Heart left ventricle (tissue), 13 donors: ENCODE results near the gene PACSIN1.

Experiments
- CTCF ChIP-seq, 12 donors: fragments of 200-600 bp; sonication (generic) in 4 of 12; IDR thresholded peaks; one replicate each; pipeline versions ENCODE4 v1.5.0 to v1.8.0; 2018 to 2022; ENCODE audit warnings: antibody characterized with exemption in 12 of 12, mild to moderate bottlenecking in 5 of 12
- POLR2A ChIP-seq, 2 donors: fragments of 450-650 bp; IDR thresholded peaks; one replicate each; pipeline ENCODE4 v1.6.1; 2017; ENCODE audit warnings: antibody characterized with exemption in 2 of 2, mild to moderate bottlenecking in 2 of 2, moderate library complexity in 2 of 2
- donor health status: ischemic (EF 13 %, LVEDD 7.1; RV severe dilation, severe dysfunction).
- donor health status: DM: no; HTN: yes; CAD: no.
- donor health status: DM: no; HTN: no; CAD: no.
- donor health status: ischemic (EF 25% LVEDD 6.9; RV normal size, moderate dysfunction).
- donor health status: ischemic (EF 25% LVEDD 5.7; RV mildly dilated, moderate dysfunction).
- donor health status: ischemic (EF 35%, LVEDD 5.7; RV mildly dilated, moderate dysfunction).
- donor health status: nonischemic (EF 11% LVEDD 7.7; RV severe dilation, severe dysfunction).
- donor health status: DM: yes; HTN: yes; CAD: no.
- donor health status: PGD.
- donor health status: ischemic (EF 29% LVEDD 5.4; RV normal size, mild dysfunction).
- donor health status: nonischemic (EF 23%, LVEDD 6.1; RV moderate dilation, normal function).

- TF ChIP-seq POLR2A (IDR thresholded peaks at IDR 0.05), result no peak
- TF ChIP-seq CTCF (IDR thresholded peaks at IDR 0.05), result no peak
These were observed 55.8 kb downstream of the PACSIN1 start for GRCh38 chr6:34521463-34522285.
